HG03066 (cell line): ENCODE data around the gene MCC.
A peak's percentile ranks its signal among the peaks of the same experiment; 100 is the strongest.

Experiments used
- ATAC-seq: cut with Tn5 transposase; IDR thresholded peaks from one replicate; pipeline ENCODE4 v1.9.1; 2021; ENCODE audit warnings: low read depth; ENCODE audit not compliant: unreplicated experiment

Gene MCC

DNA sequence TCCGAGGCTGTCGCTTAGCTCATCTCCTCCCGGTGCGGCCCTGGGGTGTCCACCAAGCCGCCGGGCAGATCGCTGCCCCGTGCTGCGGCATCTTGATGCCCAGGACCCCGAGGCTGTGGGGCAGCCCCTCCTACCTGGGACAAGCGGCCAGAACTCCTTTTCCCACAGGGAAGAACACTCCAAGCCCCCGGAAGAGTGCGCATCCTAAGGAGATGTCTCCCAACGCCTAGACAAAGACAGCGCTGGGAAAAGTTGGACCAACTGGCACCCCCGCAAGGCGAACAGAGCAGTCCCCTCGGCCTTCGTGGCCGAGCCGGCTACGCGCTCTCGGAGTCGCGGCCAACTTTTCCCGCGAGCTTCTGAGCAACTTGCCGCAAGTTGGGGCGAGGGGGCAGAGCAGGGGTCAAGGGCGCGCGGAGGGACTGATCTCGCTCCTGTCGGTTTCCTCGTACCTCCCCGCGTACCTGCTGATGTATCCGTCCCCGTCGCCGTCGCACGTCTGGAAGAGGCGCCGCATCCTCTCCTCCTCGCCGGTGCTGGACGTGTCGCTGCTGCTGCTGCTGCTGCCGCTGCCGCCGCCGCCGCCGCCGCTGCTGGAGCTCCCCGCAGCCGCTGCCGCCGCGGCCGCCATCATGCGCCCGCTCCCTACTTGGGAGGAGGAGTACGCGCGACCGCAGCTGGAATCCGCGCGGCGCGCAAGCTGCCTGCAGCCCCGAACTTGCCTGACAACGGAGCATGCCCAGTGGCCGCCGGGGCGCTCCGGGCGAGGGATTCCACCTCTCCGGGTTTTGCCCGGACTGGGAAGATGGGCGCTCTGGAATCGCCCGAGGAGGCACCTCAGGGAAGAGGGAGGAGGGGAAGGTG lies at the start of gene MCC:
Gene MCC (minus strand): TSS at position 673 of the 864 bp plus-strand sequence.
- ATAC-seq: no peak

GRCh38 chr5:113531481-113532159 lies 43.4 kb upstream of the MCC start:
- no peak for ATAC-seq

DNA sequence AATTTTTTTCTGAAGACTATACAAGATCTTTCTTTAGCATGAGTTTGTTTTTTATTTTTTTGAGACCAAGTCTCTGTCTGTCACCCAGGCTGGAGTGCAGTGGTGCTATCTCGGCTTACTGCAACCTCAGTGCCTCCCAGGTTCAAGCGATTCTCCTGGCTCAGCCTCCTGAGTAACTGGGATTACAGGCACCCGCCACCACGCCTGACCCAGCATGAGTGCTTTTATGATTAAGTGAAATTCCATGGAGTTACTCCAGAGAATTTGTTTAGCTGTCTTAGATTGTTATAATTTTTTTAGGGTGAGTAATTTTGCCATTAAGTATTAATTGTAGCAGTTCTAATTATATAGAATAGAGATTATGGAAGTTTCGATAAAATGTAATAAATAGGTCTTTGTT lies 39.5 kb upstream of the MCC start:
- ATAC-seq: no peak

DNA sequence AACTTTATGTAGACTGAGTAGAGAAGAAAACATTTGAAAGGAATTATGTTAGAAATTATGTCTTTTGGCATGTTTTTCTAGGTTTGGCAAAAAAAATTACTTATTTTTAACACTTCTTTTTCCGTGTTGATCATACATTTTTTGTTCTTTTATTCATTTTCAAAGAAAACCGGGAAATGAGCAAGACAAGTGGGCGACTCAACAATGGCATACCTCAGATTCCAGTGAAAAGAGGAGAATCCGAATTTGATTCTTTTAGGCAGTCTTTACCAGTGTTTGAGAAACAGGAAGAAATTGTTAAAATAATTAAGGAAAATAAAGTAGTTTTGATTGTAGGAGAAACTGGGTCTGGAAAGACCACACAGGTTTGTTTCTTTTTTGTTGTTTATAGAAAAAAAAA lies 38.2 kb upstream of the MCC start:
- no peak for ATAC-seq

DNA sequence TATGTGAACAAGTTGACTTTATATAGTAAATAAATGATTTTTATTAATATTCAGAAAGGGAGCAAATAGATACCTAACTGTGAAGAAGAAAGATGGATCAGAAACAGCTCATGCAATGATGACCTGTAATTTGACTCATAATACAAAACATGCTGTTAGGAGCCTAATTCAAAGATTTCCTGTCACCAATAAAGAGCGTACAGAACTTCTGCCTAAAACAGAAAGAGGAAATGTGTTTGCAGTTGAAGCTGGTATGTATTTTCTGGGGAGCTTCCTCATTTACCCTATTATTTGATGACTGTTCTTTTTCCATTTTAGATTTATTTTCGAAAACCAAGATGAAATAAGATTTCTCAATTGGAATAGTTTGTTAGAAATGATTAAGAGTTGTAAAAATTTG lies 36.7 kb upstream of the MCC start:
- peak; percentile 50 for ATAC-seq

GRCh38 chr5:113523168-113523567 lies 34.9 kb upstream of the MCC start:
- no peak for ATAC-seq

DNA sequence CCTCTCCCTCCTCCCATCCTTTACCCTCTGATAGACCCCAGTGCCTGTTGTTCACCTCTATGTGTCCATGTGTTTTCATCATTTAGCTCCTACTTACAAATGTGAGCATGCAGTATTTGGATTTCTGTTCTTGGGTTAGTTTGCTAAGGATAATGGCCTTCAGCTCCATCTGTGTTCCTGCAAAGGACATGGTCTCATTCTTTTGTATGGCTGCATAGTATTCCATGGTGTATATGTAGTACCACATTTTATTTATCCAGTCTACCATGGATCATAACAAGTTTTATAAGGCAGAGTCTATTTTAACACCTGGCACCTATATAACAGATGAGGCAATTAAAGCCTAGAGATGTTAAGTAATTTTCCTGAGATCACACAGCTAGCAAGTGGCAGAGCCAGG lies 32.6 kb upstream of the MCC start:
- no peak for ATAC-seq

DNA sequence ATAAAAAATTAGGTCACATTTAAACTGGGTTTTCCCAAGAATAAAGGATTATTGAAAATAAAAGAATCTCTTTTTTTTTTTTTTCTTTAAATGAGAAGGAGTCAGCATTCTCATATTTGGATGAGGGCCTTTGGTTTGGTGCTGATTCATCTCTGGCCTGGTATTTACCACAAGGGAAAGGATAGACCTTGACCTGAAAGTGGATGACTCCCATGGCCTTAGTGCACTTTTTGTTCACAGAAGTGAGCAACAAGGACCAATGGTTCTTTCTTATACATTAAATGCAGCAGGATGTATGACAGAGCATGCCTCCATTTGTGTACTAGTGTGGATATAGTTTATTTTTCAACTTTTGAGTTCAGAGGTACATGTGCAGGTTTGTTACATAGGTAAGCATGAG lies 32.2 kb upstream of the MCC start:
- ATAC-seq: peak; percentile 49

GRCh38 chr5:113519412-113519811 lies 31.2 kb upstream of the MCC start:
- ATAC-seq: no peak

DNA sequence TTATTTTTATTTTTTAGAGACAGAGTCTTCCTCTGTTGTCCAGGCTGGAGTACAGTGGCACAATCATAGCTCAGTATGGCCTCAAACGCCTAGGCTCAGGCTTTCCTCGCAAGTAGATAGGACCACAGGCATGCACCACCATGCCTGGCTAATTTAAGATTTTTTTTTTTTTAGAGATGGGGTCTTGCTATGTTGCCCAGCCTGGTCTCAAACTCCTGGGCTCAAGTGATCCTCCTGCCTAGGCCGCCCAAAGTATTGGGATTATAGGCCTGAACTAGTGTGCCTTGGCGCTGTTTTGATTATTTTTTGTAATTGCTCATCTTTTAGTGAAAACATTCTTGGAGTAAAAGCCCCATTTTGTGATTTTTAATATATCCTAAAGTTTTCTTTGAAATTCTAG lies 30.6 kb upstream of the MCC start:
- ATAC-seq: no peak

DNA sequence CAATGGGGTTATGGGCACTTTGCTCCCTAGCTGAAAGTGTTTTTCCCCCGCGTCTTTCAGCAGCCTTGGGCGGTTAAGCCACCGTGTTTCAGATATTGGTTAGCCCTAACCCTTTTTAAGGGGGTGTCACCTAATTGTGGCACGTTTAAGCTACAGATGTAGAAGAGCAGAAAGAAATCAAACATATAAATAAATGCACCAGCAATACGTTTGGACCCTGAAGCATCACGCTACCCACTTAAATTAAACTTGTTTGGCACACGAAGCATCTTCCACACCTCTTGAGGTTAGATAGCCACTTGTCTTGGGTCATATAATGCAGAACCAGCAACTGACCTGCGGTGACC lies 26.0 kb upstream of the MCC start:
- ATAC-seq: no peak

GRCh38 chr5:113513384-113514288 lies 25.4 kb upstream of the MCC start, which contains the start of gene YTHDC2:
Gene YTHDC2 (plus strand): TSS chr5:113513694. CDS start chr5:113513896, 202 bp downstream.
- ATAC-seq: peak; percentile 99

GRCh38 chr5:113512341-113512740 lies 24.1 kb upstream of the MCC start:
- ATAC-seq: no peak

DNA sequence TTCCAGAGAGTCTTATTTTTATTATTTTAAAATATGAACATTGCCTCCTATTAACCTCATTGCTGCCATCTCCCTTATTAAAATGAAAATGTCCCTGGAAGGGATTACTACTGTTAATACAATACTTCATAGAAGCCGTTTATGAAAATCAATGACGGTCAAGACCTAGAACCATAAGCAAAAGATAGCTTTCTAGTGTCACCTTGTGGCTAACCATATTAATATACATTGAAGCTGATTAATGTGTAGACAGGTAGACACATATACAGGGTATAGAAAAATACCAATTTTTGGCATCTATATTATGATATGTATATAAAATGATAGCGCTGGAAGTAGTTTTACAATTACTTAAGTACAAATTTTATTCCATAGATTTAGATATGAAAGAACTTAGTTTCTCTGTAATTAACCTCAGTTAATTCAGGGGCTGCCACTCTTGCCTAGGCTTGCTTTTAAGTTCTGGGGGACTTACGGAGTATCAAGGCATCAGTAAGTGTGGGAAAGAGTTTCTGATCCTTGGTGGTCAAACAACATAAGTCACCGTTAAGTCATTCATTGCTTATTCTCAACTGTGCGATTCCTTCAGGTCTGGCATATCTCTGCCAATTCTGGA lies 22.7 kb upstream of the MCC start:
- ATAC-seq: no peak

GRCh38 chr5:113508756-113509155 lies 20.5 kb upstream of the MCC start:
- ATAC-seq: no peak

- ATAC-seq: no peak
These were observed 19.3 kb upstream of the MCC start for GRCh38 chr5:113507601-113508000.

DNA sequence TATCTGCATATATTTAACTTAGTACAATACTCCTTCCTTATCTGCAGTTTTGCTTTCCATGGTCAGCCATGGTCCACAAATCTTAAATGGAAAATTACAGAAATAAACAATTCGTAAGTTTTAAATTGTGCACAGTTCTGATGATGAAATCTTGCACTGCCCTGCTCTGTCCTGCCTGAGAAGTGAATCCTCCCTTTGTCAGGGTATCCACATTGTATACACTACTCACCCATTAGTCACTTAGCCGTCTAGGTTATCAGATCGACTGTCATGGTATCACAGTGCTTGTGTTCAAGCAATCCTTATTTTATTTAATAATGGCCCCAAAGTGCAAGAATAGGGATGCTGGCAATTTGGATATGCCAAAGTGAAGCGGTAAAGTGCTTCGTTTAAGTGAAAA lies 16.9 kb upstream of the MCC start:
- ATAC-seq: no peak

DNA sequence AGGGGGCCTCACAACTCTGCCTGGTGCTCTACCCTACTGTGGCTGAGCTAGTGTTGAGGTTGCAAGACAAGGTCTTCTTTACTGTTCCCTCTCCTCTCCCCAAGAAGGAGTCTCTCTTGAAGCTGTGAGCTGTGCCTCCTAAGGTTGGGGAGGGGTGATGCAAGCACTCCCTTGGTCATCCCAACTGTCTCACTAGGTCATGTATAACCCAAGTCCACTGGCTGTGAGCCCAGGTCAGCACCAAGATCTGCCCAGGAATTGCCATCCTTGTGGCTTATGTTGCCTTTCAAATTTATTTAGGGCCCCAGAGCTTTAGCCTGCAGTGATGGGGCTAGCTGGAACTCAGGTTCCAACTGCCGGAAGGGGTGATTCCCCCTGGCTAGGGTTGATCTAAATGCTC lies 14.9 kb upstream of the MCC start:
- no peak for ATAC-seq

GRCh38 chr5:113502073-113502472 lies 13.8 kb upstream of the MCC start:
- ATAC-seq: no peak

DNA sequence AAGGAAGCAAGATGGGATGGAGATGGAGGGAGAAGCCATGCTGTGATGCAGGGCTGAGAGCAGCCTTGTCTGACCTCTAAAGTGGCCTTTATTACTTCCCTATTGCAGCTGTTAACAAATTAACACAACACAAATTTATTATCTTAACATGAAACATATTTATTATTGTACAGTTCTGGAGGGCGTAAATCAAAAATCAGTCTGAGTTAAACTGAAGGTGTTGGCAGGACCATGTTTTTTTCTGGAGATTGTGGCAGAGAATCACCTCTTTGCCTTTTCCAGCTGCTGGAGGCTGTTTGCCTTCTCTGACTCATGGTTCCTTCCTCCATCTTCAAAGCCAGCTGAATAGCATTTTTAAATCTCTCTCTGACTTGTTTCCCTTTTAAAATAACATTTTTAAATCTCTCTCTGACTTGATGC lies 7.2 kb upstream of the MCC start:
- no peak for ATAC-seq

GRCh38 chr5:113493446-113493845 lies 5.2 kb upstream of the MCC start:
- ATAC-seq: no peak
